ENCODE data around the gene MCU. TPM values are rescaled to one million over a fixed set of nuclear protein-coding genes. Genes with fewer than 3 reads are reported as not detected.

MCU gene
- total and polyA plus RNA-seq, 2 of the 8 experiments (the other 6 are each of a cell fraction or from before 2014, with no cell fraction given): 51.6 to 62.2 TPM

DNA sequence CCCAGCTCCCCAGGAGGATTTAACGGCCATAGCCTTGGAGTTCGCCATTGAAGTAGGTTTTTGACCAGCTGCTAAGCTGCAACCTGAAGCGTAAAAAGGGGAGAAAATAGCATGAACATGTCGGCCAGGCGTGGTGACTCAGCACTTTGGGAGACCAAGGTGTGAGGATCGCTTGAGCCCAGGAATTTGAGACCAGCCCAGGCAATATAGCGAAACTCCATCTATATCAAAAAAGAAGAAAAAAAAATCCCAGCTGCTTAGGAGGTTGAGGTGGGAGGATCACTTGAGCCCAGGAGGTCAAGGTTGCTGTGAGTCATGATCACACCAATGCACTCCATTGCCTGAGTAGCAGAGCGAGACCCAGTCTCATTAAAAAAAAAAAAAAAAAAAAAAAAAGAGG is 32.2 kb upstream of the MCU start (continued):
- TF ChIP-seq MAFK (IDR thresholded peaks at IDR 0.05; ENCODE audit: low read depth, low read length) (peak; percentile 77), SP1 (IDR thresholded peaks at IDR 0.05; ENCODE audit: low read depth, low read length) (no peak), EZH2 (IDR thresholded peaks at IDR 0.05; ENCODE audit: low read depth, low read length, severe bottlenecking) (no peak), RXRA (IDR thresholded peaks at IDR 0.05; ENCODE audit: insufficient read depth, low read depth, low read length) (no peak), NANOG (IDR thresholded peaks at IDR 0.05; ENCODE audit: insufficient read depth, low read depth, low read length, poor library complexity, severe bottlenecking) (no peak), E2F6 (IDR thresholded peaks at IDR 0.05) (peak; percentile 41; the same call in 1 of the 2 replicates), CBX8 (IDR thresholded peaks at IDR 0.05; ENCODE audit: borderline replicate concordance, low read depth, low read length) (no peak), YY1 (IDR thresholded peaks at IDR 0.05; ENCODE audit: low read depth, low read length) (no peak), NRF1 (IDR thresholded peaks at IDR 0.05; ENCODE audit: low read depth, low read length) (no peak), BACH1 (IDR thresholded peaks at IDR 0.05; ENCODE audit: low read length) (peak; percentile 92), SRF (IDR thresholded peaks at IDR 0.05; ENCODE audit: low read depth, low read length) (no peak), GTF2F1 (IDR thresholded peaks at IDR 0.05; ENCODE audit: borderline replicate concordance, low read depth, low read length) (no peak), ATF2 (IDR thresholded peaks at IDR 0.05; ENCODE audit: low read length) (no peak)
